K562 (cell line): ENCODE results near the gene IGSF21. TPM values are rescaled to one million over a fixed set of nuclear protein-coding genes. Genes with fewer than 3 reads are reported as not detected.

Experiments
- ATAC-seq: fragments of 200-7000 bp; cut with Tn5 transposase; 3 replicates; pipeline ENCODE4 v1.9.1; 2020; ENCODE audit warnings: moderate library complexity
- BruUV-seq: library from RNA; stranded (reverse); fragments of 400-500 nt; replicated peaks from 2 replicates; lab custom pipeline; 2021; lab: Mats Ljungman, UMichigan
- CTCF ChIA-PET: fragments of 300-600 bp; formaldehyde crosslinking; extraction: SDS; loops from one replicate; lab custom pipeline; 2021; ENCODE audit warnings: low intra/inter-chr PET ratio; lab: Yijun Ruan, JAX
- POLR2A ChIA-PET: fragments of 300-600, 350-650 bp; sonication (Branson Sonifier 250); formaldehyde crosslinking; extraction: SDS; loops from one replicate; lab custom pipeline; 2021; ENCODE audit warnings: antibody characterized with exemption, inconsistent platforms; lab: Yijun Ruan, JAX
- DNase-seq, 4 experiments: peaks; one replicate each; pipeline versions ENCODE4 v3.0.0 to v3.0.0-alpha.2; 2011 to 2018; ENCODE audit warnings: low spot score in 3 of 4, mixed read lengths in 3 of 4; ENCODE audit errors: extremely low read depth in 1 of 4
- FAIRE-seq: peaks from 2 replicates; lab custom pipeline; 2011; peaks lifted over from hg19 to GRCh38; lab: Jason Lieb, UNC
- H2AFZ ChIP-seq: 2 replicates; pipeline ENCODE4 v1.6.0; 2011; ENCODE audit warnings: low read depth, low read length, control low read depth, inconsistent platforms
- H3K27ac ChIP-seq: fragments of 200-600 bp; 3 replicates; pipeline ENCODE4 v1.8.0; 2011; ENCODE audit warnings: low read depth, mild to moderate bottlenecking, control low read depth, inconsistent platforms, low read length, moderate library complexity, mixed read lengths; ENCODE audit errors: extremely low read depth
- H3K27me3 ChIP-seq, 2 experiments: fragments of 300-600 bp in 1 of 2; 2 replicates in 1 of 2; 3 replicates in 1 of 2; pipeline versions ENCODE4 v1.6.0 to v1.8.0; 2011; ENCODE audit warnings: inconsistent platforms in 2 of 2, low read length in 2 of 2, mild to moderate bottlenecking in 1 of 2, mixed read lengths in 1 of 2, moderate library complexity in 1 of 2; ENCODE audit not compliant: control insufficient read depth in 2 of 2, insufficient read depth in 2 of 2
- H3K36me3 ChIP-seq: fragments of 300-600 bp; 3 replicates; pipeline ENCODE4 v1.8.0; 2011; ENCODE audit warnings: mild to moderate bottlenecking, low read length, inconsistent platforms; ENCODE audit not compliant: control insufficient read depth, insufficient read depth
- H3K4me1 ChIP-seq, 2 experiments: fragments of 200-600 bp in 1 of 2; replicated peaks in 1 of 2; 2 replicates in 1 of 2; 3 replicates in 1 of 2; pipeline versions ENCODE4 v1.5.1 to v1.8.0; 2011; ENCODE audit warnings: inconsistent platforms in 2 of 2, low read length in 2 of 2, mild to moderate bottlenecking in 1 of 2, mixed read lengths in 1 of 2, moderate library complexity in 1 of 2; ENCODE audit not compliant: control insufficient read depth in 2 of 2, insufficient read depth in 2 of 2
- H3K4me2 ChIP-seq: 2 replicates; pipeline ENCODE4 v1.6.1; 2011; ENCODE audit warnings: low read length, control low read depth, inconsistent platforms, mixed read lengths; ENCODE audit not compliant: insufficient read depth
- H3K4me3 ChIP-seq: fragments of 200-600 bp; sonication (generic), shearing (Covaris generic); 2 replicates; pipeline ENCODE4 v1.5.1; 2016; ENCODE audit warnings: control low read depth, inconsistent platforms
- H3K79me2 ChIP-seq: fragments of 200-600 bp; 3 replicates; pipeline ENCODE4 v1.8.0; 2011; ENCODE audit warnings: low read length, inconsistent platforms; ENCODE audit not compliant: control insufficient read depth, insufficient read depth
- H3K9ac ChIP-seq, 2 experiments: 2 replicates each; pipeline versions ENCODE4 v1.6.0 to v1.6.1; 2011; ENCODE audit warnings: low read depth in 2 of 2, low read length in 2 of 2, control low read depth in 1 of 2, inconsistent platforms in 1 of 2, mild to moderate bottlenecking in 1 of 2, mixed read lengths in 1 of 2; ENCODE audit not compliant: insufficient read depth in 1 of 2
- H3K9me1 ChIP-seq: one replicate; pipeline ENCODE4 v1.6.0; 2011; ENCODE audit warnings: inconsistent platforms, mild to moderate bottlenecking, low read length, moderate library complexity; ENCODE audit not compliant: control insufficient read depth, insufficient read depth
- H3K9me3 ChIP-seq: replicated peaks from 2 replicates; pipeline ENCODE4 v1.5.1; 2011; ENCODE audit warnings: low read depth, low read length, inconsistent platforms; ENCODE audit not compliant: control insufficient read depth, insufficient read depth
- H4K20me1 ChIP-seq: replicated peaks from 2 replicates; pipeline ENCODE4 v1.6.1; 2011; ENCODE audit warnings: low read length, inconsistent platforms, mixed read lengths; ENCODE audit not compliant: control insufficient read depth, insufficient read depth
- ARNT ChIP-seq, 2 experiments: fragments of 450-650 bp; IDR thresholded peaks; 2 replicates each; pipeline ENCODE4 v1.6.1; 2016; ENCODE audit warnings: mild to moderate bottlenecking in 1 of 2
- FOXK1 ChIP-seq: sonication (generic); formaldehyde crosslinking; IDR thresholded peaks from 2 replicates; pipeline ENCODE4 v1.8.0; 2022; ENCODE audit warnings: missing genetic modification reagents, mild to moderate bottlenecking, borderline replicate concordance
- RBM39 ChIP-seq: fragments of 200-400 bp; formaldehyde crosslinking; optimal IDR thresholded peaks from 2 replicates; pipeline ENCODE3; 2018; ENCODE audit warnings: low read depth, low read length
- STAT5B ChIP-seq: fragments of 250-450 bp; sonication (Bioruptor Pico); IDR thresholded peaks from 2 replicates; pipeline ENCODE4 v1.8.0; 2021; ENCODE audit warnings: mild to moderate bottlenecking, inconsistent platforms
- ZBTB7A ChIP-seq: IDR thresholded peaks from 2 replicates; pipeline ENCODE4 v1.6.1; 2011; ENCODE audit warnings: low read depth, mild to moderate bottlenecking, low read length, moderate library complexity, borderline replicate concordance; ENCODE audit not compliant: control insufficient read depth
- ZNF140 ChIP-seq: fragments of 250-450 bp; sonication (Bioruptor Pico); IDR thresholded peaks from 2 replicates; pipeline ENCODE4 v1.8.0; 2021; ENCODE audit warnings: moderate library complexity, mild to moderate bottlenecking, inconsistent platforms
- WGBS: fragments of 100-300 bp; shearing (Covaris generic); methylation state at CpG from one replicate; pipeline ENCODE4 v1.1.6; 2016; ENCODE audit warnings: low coverage, mixed read lengths; ENCODE audit not compliant: insufficient coverage; ENCODE audit errors: missing lambda C conversion rate; 5-methylcytosine and 5-hydroxymethylcytosine counted together
- in situ Hi-C: fragments of 300-500 bp; cut with MboI; formaldehyde crosslinking; loops from 4 replicates; pipeline ENCODE4 v1.15.0; 2018; ENCODE audit warnings: inconsistent platforms, mixed read lengths
- intact Hi-C: fragments of 100-400 bp; cut with micrococcal nuclease; formaldehyde crosslinking; loops from 2 replicates; pipeline ENCODE4 v1.14.2; 2022
- polyA plus RNA-seq, 8 experiments: library from polyadenylated mRNA; depleted of rRNA in 4 of 8; stranded (reverse) in 5 of 8; unstranded in 3 of 8; fragments of >200 nt; fragmentation: Nextera tagmentation in 2 of 8; fragmentation: Illumina TruSeq in 1 of 8; extraction: Ambion mirVana in 2 of 8; extraction: Trizol in 1 of 8; gene quantifications; 2 replicates each; pipeline versions ENCODE4 v1.2.1 to v1.2.3, GENCODE V29; 2011 to 2014; ENCODE audit warnings: inconsistent platforms in 1 of 8, missing spikeins in 1 of 8
- total RNA-seq, 7 experiments: library from RNA; depleted of rRNA in 6 of 7; stranded (reverse); fragments of >200 nt in 6 of 7; fragmentation: Illumina TruSeq in 2 of 7; extraction: Trizol in 2 of 7; gene quantifications; 2 replicates each; pipeline versions ENCODE4 v1.2.1 to v1.2.3, GENCODE V29; 2011 to 2021; ENCODE audit warnings: low replicate concordance in 1 of 7
- TF ChIP-seq, protein P1 (sequence below), 2 experiments: fragments of 450-650 bp; IDR thresholded peaks; 2 replicates each; pipeline ENCODE4 v1.6.1; 2016; ENCODE audit warnings: mild to moderate bottlenecking in 2 of 2, borderline replicate concordance in 1 of 2, low read depth in 1 of 2, moderate library complexity in 1 of 2
- TF ChIP-seq, protein P2 (sequence below), 2 experiments: fragments of 150-350 bp in 1 of 2; IDR thresholded peaks; 2 replicates each; pipeline ENCODE4 v1.6.1; 2012 to 2016; ENCODE audit warnings: low read depth in 2 of 2, low read length in 2 of 2, mild to moderate bottlenecking in 1 of 2, moderate library complexity in 1 of 2

The IGSF21 gene
- total and polyA plus RNA-seq, 9 of the 15 experiments (the other 6 are each of a cell fraction or from before 2014, with no cell fraction given): not detected

DNA sequence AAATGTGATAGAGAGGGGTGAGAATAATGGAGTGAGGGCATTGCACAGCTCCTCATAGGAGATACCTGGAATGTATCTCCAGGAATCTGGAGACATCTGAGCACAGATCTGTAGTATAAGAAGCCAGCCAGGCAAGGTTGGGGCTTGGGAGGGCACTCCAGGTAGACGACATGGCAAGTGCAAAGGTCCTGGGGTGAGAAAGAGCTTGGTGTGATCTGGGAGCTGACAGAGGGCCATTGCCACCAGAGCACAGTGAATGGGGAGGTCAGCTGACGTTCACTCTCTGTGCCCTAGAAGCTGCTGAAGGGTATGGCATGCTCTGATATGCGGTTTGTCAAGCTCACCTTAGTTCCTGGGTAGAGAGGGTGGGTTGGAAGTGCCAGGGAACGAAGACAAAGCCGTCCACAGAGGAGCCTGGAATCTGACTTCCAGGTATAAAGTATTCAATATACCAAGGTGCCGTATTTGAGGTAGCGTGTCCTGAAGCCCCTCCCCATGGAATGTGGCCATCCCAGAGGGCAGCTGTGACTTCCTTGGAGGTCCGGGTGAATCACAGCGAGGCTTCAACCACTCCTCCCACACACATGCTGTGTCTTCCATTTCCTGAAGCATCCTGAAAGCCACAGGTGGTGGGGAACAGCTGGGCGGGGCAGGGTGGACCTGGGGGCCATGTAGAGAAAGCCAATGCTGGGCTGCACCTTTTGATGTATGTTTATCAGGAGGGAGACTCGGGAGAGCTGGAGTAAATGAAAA is 190.5 kb downstream of the IGSF21 start:
- Histone ChIP-seq H3K9ac (no peak overlapping the region), H4K20me1 (0 out of 2 replicates have a peak, but pooled peaks cover 8% of the 10 kb centered on the region), H3K36me3 (no peaks in the 10 kb centered on the region), H3K27ac (no peak overlapping the region), H2AFZ (no peak overlapping the region), H3K9me1 (no peaks in the 10 kb centered on the region), H3K4me1 (no peaks in the 10 kb centered on the region), H3K79me2 (no peaks in the 10 kb centered on the region), H3K27me3 (peaks cover under 1 to 19% of the 10 kb centered on the region in 2 experiments; a peak in 3 of 5 replicates), H3K4me2 (no peak overlapping the region), H3K4me3 (no peak overlapping the region), H3K9me3 (no peaks in the 10 kb centered on the region; the same call in 1 of the 2 replicates)
- intact Hi-C loops: loop anchor here (10.0 kb wide), 1 partner anchor 277 kb away; no protein-coding TSS in a partner anchor
- BruUV-seq: no TSS peak
- WGBS: under 1% methylated on average over 11 of the region's 11 CpGs
- FAIRE-seq: no peak
- in situ Hi-C loops: no loop called here
- POLR2A ChIA-PET: interaction anchor here (0.7 to 0.9 kb wide), 2 partner anchors 20 to 41 kb away, joined by 4 read pairs; no protein-coding TSS in a partner anchor
- no peak for ATAC-seq
- no peak for DNase-seq
- CTCF ChIA-PET: no interaction called here
- TF ChIP-seq ARNT (IDR thresholded peaks at IDR 0.05) (no peak), RBM39 (no peak), STAT5B (CRISPR knock-in tag) (no peak), ZNF140 (no peak), ZBTB7A (no peak), FOXK1 (CRISPR knock-in tag) (no peak)
- TF ChIP-seq, protein P1, sequence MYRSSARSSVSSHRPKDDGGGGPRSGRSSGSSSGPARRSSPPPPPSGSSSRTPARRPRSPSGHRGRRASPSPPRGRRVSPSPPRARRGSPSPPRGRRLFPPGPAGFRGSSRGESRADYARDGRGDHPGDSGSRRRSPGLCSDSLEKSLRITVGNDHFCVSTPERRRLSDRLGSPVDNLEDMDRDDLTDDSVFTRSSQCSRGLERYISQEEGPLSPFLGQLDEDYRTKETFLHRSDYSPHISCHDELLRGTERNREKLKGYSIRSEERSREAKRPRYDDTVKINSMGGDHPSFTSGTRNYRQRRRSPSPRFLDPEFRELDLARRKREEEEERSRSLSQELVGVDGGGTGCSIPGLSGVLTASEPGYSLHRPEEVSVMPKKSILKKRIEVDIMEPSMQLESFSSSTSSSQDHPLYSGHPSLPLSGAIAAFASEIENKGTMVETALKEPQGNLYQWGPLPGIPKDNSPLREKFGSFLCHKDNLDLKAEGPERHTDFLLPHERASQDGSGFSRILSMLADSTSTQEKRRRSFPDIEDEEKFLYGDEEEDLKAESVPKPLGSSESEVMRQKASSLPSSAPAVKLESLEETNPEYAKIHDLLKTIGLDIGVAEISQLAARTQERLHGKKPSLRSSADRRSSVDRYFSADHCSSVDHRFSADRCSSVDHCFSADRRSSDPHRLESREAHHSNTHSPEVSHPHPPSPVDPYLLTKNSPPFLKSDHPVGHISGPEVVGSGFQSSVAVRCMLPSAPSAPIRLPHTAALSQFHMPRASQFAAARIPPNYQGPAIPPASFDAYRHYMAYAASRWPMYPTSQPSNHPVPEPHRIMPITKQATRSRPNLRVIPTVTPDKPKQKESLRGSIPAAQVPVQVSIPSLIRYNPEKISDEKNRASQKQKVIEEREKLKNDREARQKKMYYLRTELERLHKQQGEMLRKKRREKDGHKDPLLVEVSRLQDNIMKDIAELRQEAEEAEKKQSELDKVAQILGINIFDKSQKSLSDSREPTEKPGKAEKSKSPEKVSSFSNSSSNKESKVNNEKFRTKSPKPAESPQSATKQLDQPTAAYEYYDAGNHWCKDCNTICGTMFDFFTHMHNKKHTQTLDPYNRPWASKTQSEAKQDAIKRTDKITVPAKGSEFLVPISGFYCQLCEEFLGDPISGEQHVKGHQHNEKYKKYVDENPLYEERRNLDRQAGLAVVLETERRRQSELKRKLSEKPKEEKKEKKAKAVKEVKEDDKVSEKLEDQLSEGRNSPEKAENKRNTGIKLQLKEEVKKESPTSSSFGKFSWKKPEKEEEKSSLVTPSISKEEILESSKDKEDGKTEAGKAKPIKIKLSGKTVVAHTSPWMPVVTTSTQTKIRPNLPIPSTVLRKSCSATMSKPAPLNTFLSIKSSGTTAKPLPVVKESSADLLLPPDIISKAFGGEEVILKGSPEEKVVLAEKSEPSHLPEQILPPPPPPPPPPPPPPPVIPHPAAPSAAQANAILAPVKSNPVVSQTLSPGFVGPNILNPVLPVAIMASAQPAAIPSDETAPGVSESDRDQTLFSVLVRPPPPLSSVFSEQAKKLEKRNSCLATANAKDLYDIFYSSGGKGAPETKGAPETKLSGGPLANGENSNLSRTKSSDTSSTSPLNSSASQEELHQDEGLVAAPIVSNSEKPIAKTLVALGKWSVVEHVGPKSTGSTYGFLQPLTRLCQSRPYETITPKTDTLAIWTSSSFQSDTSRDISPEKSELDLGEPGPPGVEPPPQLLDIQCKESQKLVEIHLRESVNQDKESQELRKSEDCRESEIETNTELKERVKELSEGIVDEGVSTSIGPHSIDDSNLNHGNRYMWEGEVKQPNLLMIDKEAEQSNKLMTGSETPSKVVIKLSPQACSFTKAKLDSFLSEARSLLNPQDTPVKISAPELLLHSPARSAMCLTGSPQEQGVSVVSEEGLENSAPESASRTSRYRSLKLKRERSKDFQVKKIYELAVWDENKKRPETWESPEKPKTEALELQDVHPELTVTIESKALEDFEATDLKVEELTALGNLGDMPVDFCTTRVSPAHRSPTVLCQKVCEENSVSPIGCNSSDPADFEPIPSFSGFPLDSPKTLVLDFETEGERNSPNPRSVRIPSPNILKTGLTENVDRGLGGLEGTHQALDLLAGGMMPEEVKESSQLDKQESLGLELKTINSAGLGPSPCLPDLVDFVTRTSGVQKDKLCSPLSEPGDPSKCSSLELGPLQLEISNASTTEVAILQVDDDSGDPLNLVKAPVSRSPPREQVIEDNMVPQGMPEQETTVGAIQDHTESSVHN (IDR thresholded peaks at IDR 0.05; ENCODE audit: borderline replicate concordance in 1 of 2, low read depth in 1 of 2): no peak
- TF ChIP-seq, protein P2, sequence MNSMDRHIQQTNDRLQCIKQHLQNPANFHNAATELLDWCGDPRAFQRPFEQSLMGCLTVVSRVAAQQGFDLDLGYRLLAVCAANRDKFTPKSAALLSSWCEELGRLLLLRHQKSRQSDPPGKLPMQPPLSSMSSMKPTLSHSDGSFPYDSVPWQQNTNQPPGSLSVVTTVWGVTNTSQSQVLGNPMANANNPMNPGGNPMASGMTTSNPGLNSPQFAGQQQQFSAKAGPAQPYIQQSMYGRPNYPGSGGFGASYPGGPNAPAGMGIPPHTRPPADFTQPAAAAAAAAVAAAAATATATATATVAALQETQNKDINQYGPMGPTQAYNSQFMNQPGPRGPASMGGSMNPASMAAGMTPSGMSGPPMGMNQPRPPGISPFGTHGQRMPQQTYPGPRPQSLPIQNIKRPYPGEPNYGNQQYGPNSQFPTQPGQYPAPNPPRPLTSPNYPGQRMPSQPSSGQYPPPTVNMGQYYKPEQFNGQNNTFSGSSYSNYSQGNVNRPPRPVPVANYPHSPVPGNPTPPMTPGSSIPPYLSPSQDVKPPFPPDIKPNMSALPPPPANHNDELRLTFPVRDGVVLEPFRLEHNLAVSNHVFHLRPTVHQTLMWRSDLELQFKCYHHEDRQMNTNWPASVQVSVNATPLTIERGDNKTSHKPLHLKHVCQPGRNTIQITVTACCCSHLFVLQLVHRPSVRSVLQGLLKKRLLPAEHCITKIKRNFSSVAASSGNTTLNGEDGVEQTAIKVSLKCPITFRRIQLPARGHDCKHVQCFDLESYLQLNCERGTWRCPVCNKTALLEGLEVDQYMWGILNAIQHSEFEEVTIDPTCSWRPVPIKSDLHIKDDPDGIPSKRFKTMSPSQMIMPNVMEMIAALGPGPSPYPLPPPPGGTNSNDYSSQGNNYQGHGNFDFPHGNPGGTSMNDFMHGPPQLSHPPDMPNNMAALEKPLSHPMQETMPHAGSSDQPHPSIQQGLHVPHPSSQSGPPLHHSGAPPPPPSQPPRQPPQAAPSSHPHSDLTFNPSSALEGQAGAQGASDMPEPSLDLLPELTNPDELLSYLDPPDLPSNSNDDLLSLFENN (IDR thresholded peaks at IDR 0.05; ENCODE audit: low read depth in 2 of 2, low read length in 2 of 2): no peak
